Measurements from ENCODE around the gene EPHA8. TPM values are rescaled to one million over a fixed set of nuclear protein-coding genes. Genes with fewer than 3 reads are reported as not detected.

EPHA8 gene
- total RNA-seq, 1 donor from 2014 or later: not detected

DNA sequence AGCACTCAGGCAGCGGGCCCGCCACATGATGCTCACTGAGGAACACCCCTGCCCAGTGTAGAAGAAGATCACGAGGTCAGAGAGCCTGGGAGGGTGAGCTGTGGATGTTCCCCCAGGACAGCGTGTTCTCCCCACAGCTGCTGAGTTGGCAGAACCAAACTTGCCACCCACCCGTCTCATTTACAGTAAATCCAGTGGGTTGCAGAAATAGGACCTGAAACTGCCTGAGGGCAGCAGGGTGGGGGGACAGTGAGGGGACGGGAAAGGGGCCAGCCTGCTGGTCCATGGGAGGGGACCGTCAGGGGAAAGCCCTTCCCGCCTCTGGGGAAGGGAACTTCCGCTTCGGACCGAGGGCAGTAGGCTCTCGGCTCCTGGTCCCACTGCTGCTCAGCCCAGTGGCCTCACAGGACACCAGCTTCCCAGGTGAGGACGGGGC, 89.6 kb downstream of the EPHA8 start, which contains the start of gene C1QB:
Gene C1QB, plus strand, starts transcription at position 356 of the 436 bp plus-strand sequence. CDS start 6,227 bp downstream, outside the sequence.
- Mint-ChIP-seq H3K4me1 (no peaks in the 10 kb centered on the region), H3K27me3 (ENCODE audit: low read depth) (peaks cover 26% of the 10 kb centered on the region), H3K4me3 (no peak within 1 kb of the TSS), H3K36me3 (ENCODE audit: low read depth) (no peaks in the 10 kb centered on the region), H3K27ac (ENCODE audit: unreplicated experiment) (peak within 1 kb of the TSS; percentile 15), H3K9me3 (no peaks in the 10 kb centered on the region)
- DNase-seq (ENCODE audit: low read depth, low spot score): no peak
- TF ChIP-seq, protein P1, sequence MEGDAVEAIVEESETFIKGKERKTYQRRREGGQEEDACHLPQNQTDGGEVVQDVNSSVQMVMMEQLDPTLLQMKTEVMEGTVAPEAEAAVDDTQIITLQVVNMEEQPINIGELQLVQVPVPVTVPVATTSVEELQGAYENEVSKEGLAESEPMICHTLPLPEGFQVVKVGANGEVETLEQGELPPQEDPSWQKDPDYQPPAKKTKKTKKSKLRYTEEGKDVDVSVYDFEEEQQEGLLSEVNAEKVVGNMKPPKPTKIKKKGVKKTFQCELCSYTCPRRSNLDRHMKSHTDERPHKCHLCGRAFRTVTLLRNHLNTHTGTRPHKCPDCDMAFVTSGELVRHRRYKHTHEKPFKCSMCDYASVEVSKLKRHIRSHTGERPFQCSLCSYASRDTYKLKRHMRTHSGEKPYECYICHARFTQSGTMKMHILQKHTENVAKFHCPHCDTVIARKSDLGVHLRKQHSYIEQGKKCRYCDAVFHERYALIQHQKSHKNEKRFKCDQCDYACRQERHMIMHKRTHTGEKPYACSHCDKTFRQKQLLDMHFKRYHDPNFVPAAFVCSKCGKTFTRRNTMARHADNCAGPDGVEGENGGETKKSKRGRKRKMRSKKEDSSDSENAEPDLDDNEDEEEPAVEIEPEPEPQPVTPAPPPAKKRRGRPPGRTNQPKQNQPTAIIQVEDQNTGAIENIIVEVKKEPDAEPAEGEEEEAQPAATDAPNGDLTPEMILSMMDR (conservative IDR thresholded peaks at IDR 0.05): no peak

Small RNA genes within 50 kb of the gene (microRNA-seq; reads per million reads assigned to microRNA genes)
- gene MIR6127: not detected

Other genes starting within 250 kb of the EPHA8 start
- gene ZBTB40, start 111.6 kb upstream of the EPHA8 start, total RNA-seq: 30.7 and 31.8 TPM in 2 replicates
- not detected in 2 replicates for gene C1QA, start 73.1 kb downstream of the EPHA8 start, total RNA-seq
- gene C1QC, start 80.1 kb downstream of the EPHA8 start, total RNA-seq: not detected in 2 replicates
- gene C1QB, start 89.7 kb downstream of the EPHA8 start, total RNA-seq: not detected in 2 replicates
- 57.2 and 60.3 TPM in 2 replicates for gene EPHB2, start 147.3 kb downstream of the EPHA8 start, total RNA-seq

Data from neural crest cell (in vitro differentiated cells).